Stomach (tissue), 4 donors: ENCODE results near the gene OR8H2.

Experiments used
- CTCF ChIP-seq, 7 experiments: fragments of 450-650 bp in 4 of 7; fragments of 200-600 bp in 3 of 7; sonication (generic) in 3 of 7; IDR thresholded peaks; one replicate each; pipeline ENCODE4 v1.5.1; 2016 to 2019; ENCODE audit warnings: antibody characterized with exemption in 7 of 7, control low read depth in 2 of 7, mild to moderate bottlenecking in 1 of 7
- POLR2A ChIP-seq, 4 donors: fragments of 450-650 bp; IDR thresholded peaks; one replicate each; pipeline ENCODE4 v1.6.1; 2016; ENCODE audit warnings: antibody characterized with exemption in 4 of 4, control low read depth in 2 of 4, mild to moderate bottlenecking in 1 of 4, moderate library complexity in 1 of 4
- POLR2AphosphoS5 ChIP-seq, 3 donors: sonication (generic); formaldehyde crosslinking; IDR thresholded peaks; one replicate each; pipeline ENCODE4 v1.6.1; 2016; ENCODE audit warnings: antibody characterized with exemption in 3 of 3

GRCh38 chr11:56066980-56067379, 36.5 kb upstream of the OR8H2 start:
- TF ChIP-seq POLR2A (IDR thresholded peaks at IDR 0.05) (no peak), POLR2AphosphoS5 (IDR thresholded peaks at IDR 0.05) (no peak), CTCF (IDR thresholded peaks at IDR 0.05) (no peak)
